HepG2 (cell line): ENCODE results near the gene ADGRD1. TPM values are rescaled to one million over a fixed set of nuclear protein-coding genes. Genes with fewer than 3 reads are reported as not detected.

Source experiments
- ATAC-seq: fragments of 200-7000 bp; cut with Tn5 transposase; 3 replicates; pipeline ENCODE4 v1.9.1; 2020; ENCODE audit warnings: mild to moderate bottlenecking, moderate library complexity
- BruUV-seq: library from RNA; stranded (reverse); fragments of 400-500 nt; replicated peaks from 2 replicates; lab custom pipeline; 2021; lab: Mats Ljungman, UMichigan
- CTCF ChIA-PET: fragments of 300-600 bp; formaldehyde crosslinking; extraction: SDS; loops from one replicate; lab custom pipeline; 2021; ENCODE audit warnings: low total read pairs, inconsistent platforms, low intra/inter-chr PET ratio; lab: Yijun Ruan, JAX
- POLR2A ChIA-PET: fragments of 350-600 bp; sonication (Branson Sonifier 250); formaldehyde crosslinking; loops from one replicate; lab custom pipeline; 2020; ENCODE audit warnings: antibody characterized with exemption, inconsistent platforms; lab: Yijun Ruan, JAX
- DNase-seq: peaks from one replicate; pipeline ENCODE4 v3.0.0-alpha.2; 2015; ENCODE audit warnings: low spot score
- FAIRE-seq: peaks from 3 replicates; lab custom pipeline; 2011; peaks lifted over from hg19 to GRCh38; lab: Jason Lieb, UNC
- H2AFZ ChIP-seq: one replicate; pipeline ENCODE4 v1.6.1; 2011; ENCODE audit warnings: low read length, inconsistent platforms
- H3K27ac ChIP-seq: fragments of 300-600 bp; 3 replicates; pipeline ENCODE4 v1.8.0; 2011; ENCODE audit warnings: mixed run types, mild to moderate bottlenecking, mixed read lengths, low read length, inconsistent platforms; ENCODE audit not compliant: insufficient read depth; ENCODE audit errors: extremely low read length
- H3K27me3 ChIP-seq, 2 experiments: fragments of 200-600 bp in 1 of 2; 2 replicates in 1 of 2; 3 replicates in 1 of 2; pipeline versions ENCODE4 v1.6.0 to v1.8.0; 2011; ENCODE audit warnings: low read length in 2 of 2, mild to moderate bottlenecking in 2 of 2, moderate library complexity in 2 of 2, inconsistent platforms in 1 of 2; ENCODE audit not compliant: insufficient read depth in 2 of 2, control insufficient read depth in 1 of 2
- H3K36me3 ChIP-seq, 2 experiments: fragments of 200-600 bp in 1 of 2; replicated peaks in 1 of 2; 2 replicates in 1 of 2; 3 replicates in 1 of 2; pipeline versions ENCODE4 v1.5.1 to v1.8.0; 2011; ENCODE audit warnings: low read length in 2 of 2, inconsistent platforms in 1 of 2; ENCODE audit not compliant: insufficient read depth in 2 of 2, control insufficient read depth in 1 of 2
- H3K4me1 ChIP-seq: 2 replicates; pipeline ENCODE4 v1.5.1; 2012; ENCODE audit warnings: low read length, inconsistent platforms; ENCODE audit not compliant: insufficient read depth
- H3K4me2 ChIP-seq: 2 replicates; pipeline ENCODE4 v1.6.0; 2011; ENCODE audit warnings: low read depth, low read length, inconsistent platforms
- H3K4me3 ChIP-seq, 3 experiments: fragments of 200-600 bp in 1 of 3; sonication (generic), shearing (Covaris generic) in 1 of 3; replicated peaks in 1 of 3; 2 replicates each; pipeline ENCODE4 v1.5.1; 2011 to 2016; ENCODE audit warnings: low read length in 3 of 3, inconsistent platforms in 2 of 3, low read depth in 2 of 3, mild to moderate bottlenecking in 2 of 3, control low read depth in 1 of 3, mixed read lengths in 1 of 3; ENCODE audit not compliant: insufficient read depth in 1 of 3
- H3K79me2 ChIP-seq: one replicate; pipeline ENCODE4 v1.6.1; 2011; ENCODE audit warnings: low read length, inconsistent platforms; ENCODE audit not compliant: insufficient read depth
- H3K9ac ChIP-seq: 2 replicates; pipeline ENCODE4 v1.6.0; 2011; ENCODE audit warnings: mild to moderate bottlenecking, low read depth, low read length, inconsistent platforms; ENCODE audit not compliant: insufficient read depth
- H3K9me3 ChIP-seq: 2 replicates; pipeline ENCODE4 v1.5.1; 2012; ENCODE audit warnings: mild to moderate bottlenecking, low read length
- H4K20me1 ChIP-seq: 2 replicates; pipeline ENCODE4 v1.6.0; 2011; ENCODE audit warnings: inconsistent platforms, mild to moderate bottlenecking, low read length, moderate library complexity; ENCODE audit not compliant: insufficient read depth
- HDAC1 ChIP-seq: sonication (generic); formaldehyde crosslinking; IDR thresholded peaks from 2 replicates; pipeline ENCODE4 v1.5.1; 2020; ENCODE audit warnings: mild to moderate bottlenecking, missing genetic modification reagents
- IKZF5 ChIP-seq: IDR thresholded peaks from 2 replicates; pipeline ENCODE4 v1.6.1; 2018; ENCODE audit warnings: missing genetic modification reagents, mild to moderate bottlenecking, missing compliant biosample characterization
- KAT2B ChIP-seq: fragments of 150-350 bp; IDR thresholded peaks from 2 replicates; pipeline ENCODE4 v1.6.1; 2014; ENCODE audit warnings: low read depth, low read length, borderline replicate concordance
- MED1 ChIP-seq: sonication (generic); formaldehyde crosslinking; IDR thresholded peaks from 2 replicates; pipeline ENCODE4 v1.4.0; 2020; ENCODE audit warnings: missing genetic modification reagents
- RNF2 ChIP-seq: fragments of 450-650 bp; conservative IDR thresholded peaks from 2 replicates; pipeline ENCODE4 v1.6.1; 2016; ENCODE audit warnings: low read depth
- TSC22D2 ChIP-seq: sonication (generic); formaldehyde crosslinking; IDR thresholded peaks from 2 replicates; pipeline ENCODE4 v1.5.1; 2020; ENCODE audit warnings: missing genetic modification reagents, mild to moderate bottlenecking, borderline replicate concordance
- ZNF12 ChIP-seq: sonication (generic); formaldehyde crosslinking; IDR thresholded peaks from 2 replicates; pipeline ENCODE4 v1.5.0; 2020; ENCODE audit warnings: missing genetic modification reagents
- WGBS: methylation state at CpG from one replicate; pipeline ENCODE4 v1.1.6; 2017; ENCODE audit warnings: low lambda C conversion rate; 5-methylcytosine and 5-hydroxymethylcytosine counted together
- in situ Hi-C: cut with HindIII; loops from 2 replicates; pipeline ENCODE4 v1.10.0; 2017; ENCODE audit warnings: low pct_unique_long_range_greater_than_20kb; ENCODE audit not compliant: extremely low pct_ligation_motif_present
- intact Hi-C: fragments of 100-400 bp; cut with micrococcal nuclease; formaldehyde crosslinking; loops from one replicate; pipeline ENCODE4 v1.10.0; 2022; ENCODE audit not compliant: unreplicated experiment
- polyA plus RNA-seq, 8 experiments: library from polyadenylated mRNA; depleted of rRNA in 3 of 8; stranded (reverse) in 7 of 8; unstranded in 1 of 8; fragments of >200 nt; fragmentation: Illumina TruSeq in 4 of 8; extraction: Trizol in 4 of 8; gene quantifications; 2 replicates each; pipeline versions ENCODE4 v1.2.1 to v1.2.3, GENCODE V29; 2011 to 2016; ENCODE audit warnings: low read depth in 4 of 8, missing spikeins in 1 of 8, mixed read lengths in 1 of 8; ENCODE audit not compliant: insufficient read depth in 1 of 8
- total RNA-seq, 5 experiments: library from RNA; depleted of rRNA; stranded (reverse); fragments of >200 nt; fragmentation: Illumina TruSeq; extraction: Trizol; gene quantifications; 2 replicates each; pipeline ENCODE4 v1.2.3, GENCODE V29; 2016; ENCODE audit warnings: low read depth in 1 of 5
- TF ChIP-seq, protein P1 (sequence below): IDR thresholded peaks from 2 replicates; pipeline ENCODE4 v1.6.1; 2016; ENCODE audit warnings: low read depth
- TF ChIP-seq, protein P2 (sequence below): sonication (generic); formaldehyde crosslinking; IDR thresholded peaks from 2 replicates; pipeline ENCODE4 v1.8.0; 2022; ENCODE audit warnings: mild to moderate bottlenecking, missing genetic modification reagents, moderate library complexity

Gene ADGRD1
- total and polyA plus RNA-seq, 2 of the 13 experiments (the other 11 are each of a cell fraction or from before 2014, with no cell fraction given) = 0.46 to 12.4 TPM

DNA sequence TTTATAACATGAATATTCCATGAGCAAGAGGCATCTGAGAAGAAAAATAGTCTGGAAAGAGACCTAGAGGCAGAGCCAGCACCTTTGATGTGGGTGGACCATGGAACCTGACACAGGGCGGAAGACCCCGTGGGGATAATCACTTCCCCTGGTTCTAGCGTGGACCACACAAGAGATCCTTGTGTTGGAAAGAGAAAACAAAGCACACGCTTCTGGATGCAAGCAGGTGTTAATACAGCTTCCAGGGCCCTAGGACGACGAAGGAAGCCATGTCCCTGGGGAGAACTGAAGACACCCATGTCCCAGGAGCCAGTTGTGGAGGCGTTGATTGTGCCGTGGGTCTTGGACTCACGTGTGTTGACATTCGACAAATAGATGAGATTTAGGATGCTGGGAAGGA lies 102.9 kb downstream of the ADGRD1 start (continued):
- TF ChIP-seq HDAC1 = no peak
- TF ChIP-seq, protein P1, sequence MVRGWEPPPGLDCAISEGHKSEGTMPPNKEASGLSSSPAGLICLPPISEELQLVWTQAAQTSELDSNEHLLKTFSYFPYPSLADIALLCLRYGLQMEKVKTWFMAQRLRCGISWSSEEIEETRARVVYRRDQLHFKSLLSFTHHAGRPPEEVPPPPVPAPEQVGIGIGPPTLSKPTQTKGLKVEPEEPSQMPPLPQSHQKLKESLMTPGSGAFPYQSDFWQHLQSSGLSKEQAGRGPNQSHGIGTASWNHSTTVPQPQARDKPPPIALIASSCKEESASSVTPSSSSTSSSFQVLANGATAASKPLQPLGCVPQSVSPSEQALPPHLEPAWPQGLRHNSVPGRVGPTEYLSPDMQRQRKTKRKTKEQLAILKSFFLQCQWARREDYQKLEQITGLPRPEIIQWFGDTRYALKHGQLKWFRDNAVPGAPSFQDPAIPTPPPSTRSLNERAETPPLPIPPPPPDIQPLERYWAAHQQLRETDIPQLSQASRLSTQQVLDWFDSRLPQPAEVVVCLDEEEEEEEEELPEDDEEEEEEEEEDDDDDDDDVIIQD (CRISPR knock-in tag) = no peak
- no peak for TF ChIP-seq ZNF12 (CRISPR knock-in tag)
- TF ChIP-seq RNF2 = no peak
- TF ChIP-seq, all 625 proteins: peak for 0

DNA sequence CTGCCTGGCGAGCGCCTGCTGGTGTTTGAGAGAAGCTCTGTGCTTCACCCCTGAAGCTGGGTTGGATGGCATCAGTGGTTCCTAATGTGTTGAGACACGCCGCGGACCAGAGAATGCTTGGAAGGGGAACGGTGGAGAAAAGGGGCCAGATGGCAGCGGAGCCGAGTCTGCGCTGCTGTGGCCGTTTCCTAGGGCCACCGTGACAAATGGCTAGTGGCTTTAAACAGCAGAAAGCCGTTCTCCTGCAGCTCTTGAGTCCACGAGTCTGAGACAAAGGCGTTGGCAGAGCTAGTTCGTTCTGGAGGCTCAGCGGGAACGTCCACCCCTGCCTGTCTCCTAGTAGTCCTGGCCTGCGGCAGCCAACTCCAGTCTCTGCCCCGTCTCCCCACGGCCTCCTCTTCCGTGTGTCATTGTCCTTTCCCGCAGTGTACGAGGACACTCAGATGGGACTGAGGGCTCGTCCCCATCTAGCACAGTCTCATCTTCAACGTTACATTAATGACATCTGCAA lies 103.6 kb downstream of the ADGRD1 start:
- Histone ChIP-seq H3K36me3 (no peaks in the 10 kb centered on the region), H3K9me3 (no peaks in the 10 kb centered on the region), H2AFZ (no peak overlapping the region), H3K4me1 (peaks cover 11% of the 10 kb centered on the region; the same call in 1 of the 2 replicates)
- FAIRE-seq (no peak), ATAC-seq (no peak)
- in situ Hi-C loops (no loop called here), intact Hi-C loops (no loop called here)
- 83% methylated on average over 25 of the region's 25 CpGs for WGBS
- CTCF ChIA-PET = no interaction called here
- no peak for TF ChIP-seq MED1 (CRISPR knock-in tag)
- TF ChIP-seq KAT2B = no peak
- no peak for TF ChIP-seq TSC22D2 (CRISPR knock-in tag)
- TF ChIP-seq, protein P2, sequence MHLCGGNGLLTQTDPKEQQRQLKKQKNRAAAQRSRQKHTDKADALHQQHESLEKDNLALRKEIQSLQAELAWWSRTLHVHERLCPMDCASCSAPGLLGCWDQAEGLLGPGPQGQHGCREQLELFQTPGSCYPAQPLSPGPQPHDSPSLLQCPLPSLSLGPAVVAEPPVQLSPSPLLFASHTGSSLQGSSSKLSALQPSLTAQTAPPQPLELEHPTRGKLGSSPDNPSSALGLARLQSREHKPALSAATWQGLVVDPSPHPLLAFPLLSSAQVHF (CRISPR knock-in tag) = no peak
- no peak for TF ChIP-seq IKZF5 (CRISPR knock-in tag)
- TF ChIP-seq, all 625 proteins: peak for 0
- H3K79me2 ChIP-seq = no peaks in the 10 kb centered on the region
- DNase-seq = no peak
- H3K9ac ChIP-seq = no peak overlapping the region
- H3K4me2 ChIP-seq = no peak overlapping the region
- no peaks in the 10 kb centered on the region for H4K20me1 ChIP-seq
- no peak overlapping the region for H3K4me3 ChIP-seq
- no TSS peak for BruUV-seq
- no peak overlapping the region for H3K27ac ChIP-seq
- POLR2A ChIA-PET = no interaction called here
- no peaks in the 10 kb centered on the region for H3K27me3 ChIP-seq
